HEK293T (cell line): Measurements from ENCODE around the gene PODNL1.

Source experiments
- SP1 ChIP-seq: fragments of 450-650 bp; IDR thresholded peaks from 2 replicates; pipeline ENCODE4 v1.6.1; 2017
- ZNF384 ChIP-seq: fragments of 450-650 bp; IDR thresholded peaks from 2 replicates; pipeline ENCODE4 v1.6.1; 2016

GRCh38 chr19:13884726-13885591, 53.3 kb downstream of the PODNL1 start:
- no peak for TF ChIP-seq SP1
- no peak for TF ChIP-seq ZNF384
